K562 (cell line): ENCODE results near the gene NEUROG1. TPM values are rescaled to one million over a fixed set of nuclear protein-coding genes. Genes with fewer than 3 reads are reported as not detected.

Experiments used
- ARID1B ChIP-seq: fragments of 450-650 bp; IDR thresholded peaks from 2 replicates; pipeline ENCODE4 v1.6.1; 2016; ENCODE audit warnings: antibody characterized with exemption, mild to moderate bottlenecking, inconsistent platforms
- CEBPG ChIP-seq, 3 experiments: fragments of 200-800 bp in 1 of 3; sonication (Bioruptor generic) in 1 of 3; sonication (generic) in 1 of 3; formaldehyde crosslinking in 1 of 3; IDR thresholded peaks in 2 of 3; conservative IDR thresholded peaks in 1 of 3; 2 replicates each; pipeline versions ENCODE4 v1.6.1 to v1.8.0; 2016 to 2022; ENCODE audit warnings: missing compliant biosample characterization in 2 of 3, missing genetic modification characterization in 2 of 3, mild to moderate bottlenecking in 1 of 3, missing genetic modification reagents in 1 of 3
- CHCHD3 ChIP-seq: fragments of 250-450 bp; sonication (Bioruptor Pico); IDR thresholded peaks from 2 replicates; pipeline ENCODE4 v2.1.2; 2022; ENCODE audit warnings: mild to moderate bottlenecking
- FOSL1 ChIP-seq: fragments of 200-800 bp; sonication (Bioruptor generic); conservative IDR thresholded peaks from 2 replicates; pipeline ENCODE4 v1.6.1; 2016; ENCODE audit warnings: missing genetic modification characterization, missing compliant biosample characterization
- FOXA3 ChIP-seq, 2 experiments: fragments of 450-650 bp in 1 of 2; sonication (generic) in 1 of 2; formaldehyde crosslinking; IDR thresholded peaks in 1 of 2; conservative IDR thresholded peaks in 1 of 2; 2 replicates each; pipeline versions ENCODE4 v1.4.0 to v1.8.0; 2020 to 2022; ENCODE audit warnings: mild to moderate bottlenecking in 2 of 2, missing genetic modification reagents in 1 of 2
- GATA2 ChIP-seq: sonication (generic); formaldehyde crosslinking; IDR thresholded peaks from 2 replicates; pipeline ENCODE4 v1.4.0; 2020; ENCODE audit warnings: mild to moderate bottlenecking, missing genetic modification reagents
- HLTF ChIP-seq: fragments of 450-650 bp; IDR thresholded peaks from 2 replicates; pipeline ENCODE4 v1.6.1; 2016
- HMG20B ChIP-seq: fragments of 250-450 bp; sonication (Bioruptor Pico); IDR thresholded peaks from 2 replicates; pipeline ENCODE4 v1.5.0; 2021; ENCODE audit warnings: mild to moderate bottlenecking
- KDM5B ChIP-seq: fragments of 200-600 bp; sonication (generic); IDR thresholded peaks from 2 replicates; pipeline ENCODE4 v1.6.1; 2012; ENCODE audit warnings: low read depth, mild to moderate bottlenecking, moderate library complexity, low read length, control low read depth, inconsistent platforms; ENCODE audit not compliant: insufficient replicate concordance
- MEIS2 ChIP-seq: fragments of 450-650 bp; IDR thresholded peaks from 2 replicates; pipeline ENCODE4 v1.6.1; 2014; ENCODE audit warnings: mild to moderate bottlenecking; ENCODE audit not compliant: partially characterized antibody
- MTA3 ChIP-seq: fragments of 450-650 bp; formaldehyde crosslinking; IDR thresholded peaks from 2 replicates; pipeline ENCODE4 v1.6.1; 2017; ENCODE audit warnings: mild to moderate bottlenecking, borderline replicate concordance
- OTX1 ChIP-seq: fragments of 450-650 bp; formaldehyde crosslinking; IDR thresholded peaks from 2 replicates; pipeline ENCODE4 v1.4.0; 2022; ENCODE audit warnings: mild to moderate bottlenecking
- PYGO2 ChIP-seq: fragments of 450-650 bp; IDR thresholded peaks from 2 replicates; pipeline ENCODE4 v1.6.1; 2016; ENCODE audit warnings: mild to moderate bottlenecking, missing genetic modification characterization, moderate library complexity, missing compliant biosample characterization
- RCOR1 ChIP-seq, 2 experiments: IDR thresholded peaks; 2 replicates each; pipeline ENCODE4 v1.6.1; 2012; ENCODE audit warnings: low read depth in 2 of 2, low read length in 2 of 2, borderline replicate concordance in 1 of 2, improper control_type of control experiment in 1 of 2
- TCF7 ChIP-seq: sonication (generic); IDR thresholded peaks from 2 replicates; pipeline ENCODE4 v1.6.1; 2016; ENCODE audit warnings: antibody characterized with exemption, borderline replicate concordance
- TRIM28 ChIP-seq: fragments of 450-650 bp; IDR thresholded peaks from 2 replicates; pipeline ENCODE4 v1.6.1; 2017
- TSC22D4 ChIP-seq: fragments of 450-650 bp; IDR thresholded peaks from 2 replicates; pipeline ENCODE4 v1.6.1; 2016; ENCODE audit warnings: missing genetic modification characterization, missing biosample characterization, control low read depth
- U2AF2 ChIP-seq: fragments of 200-400 bp; formaldehyde crosslinking; optimal IDR thresholded peaks from 2 replicates; pipeline ENCODE3; 2017; ENCODE audit warnings: low read depth, mild to moderate bottlenecking, low read length
- VEZF1 ChIP-seq: fragments of 200-800 bp; sonication (Bioruptor generic); IDR thresholded peaks from 2 replicates; pipeline ENCODE4 v1.6.1; 2017; ENCODE audit warnings: missing genetic modification characterization, missing compliant biosample characterization
- ZNF274 ChIP-seq: IDR thresholded peaks from 2 replicates; pipeline ENCODE4 v1.6.1; 2011; ENCODE audit warnings: low read depth, mild to moderate bottlenecking, low read length, moderate library complexity, borderline replicate concordance
- ZNF41 ChIP-seq: fragments of 250-450 bp; sonication (Bioruptor Pico); conservative IDR thresholded peaks from 2 replicates; pipeline ENCODE4 v1.4.0; 2020; ENCODE audit warnings: mild to moderate bottlenecking
- ZNF592 ChIP-seq: fragments of 450-650 bp; IDR thresholded peaks from 2 replicates; pipeline ENCODE4 v1.6.1; 2017; ENCODE audit warnings: antibody characterized with exemption, mild to moderate bottlenecking
- ZNF766 ChIP-seq: fragments of 200-800 bp; sonication (Bioruptor generic); conservative IDR thresholded peaks from 2 replicates; pipeline ENCODE4 v1.6.1; 2016; ENCODE audit warnings: missing genetic modification characterization, missing compliant biosample characterization
- ZNF77 ChIP-seq: fragments of 250-450 bp; sonication (Bioruptor Pico); IDR thresholded peaks from 2 replicates; pipeline ENCODE4 v1.5.0; 2020
- polyA plus RNA-seq, 8 experiments: library from polyadenylated mRNA; depleted of rRNA in 4 of 8; stranded (reverse) in 5 of 8; unstranded in 3 of 8; fragments of >200 nt; fragmentation: Nextera tagmentation in 2 of 8; fragmentation: Illumina TruSeq in 1 of 8; extraction: Ambion mirVana in 2 of 8; extraction: Trizol in 1 of 8; gene quantifications; 2 replicates each; pipeline versions ENCODE4 v1.2.1 to v1.2.3, GENCODE V29; 2011 to 2014; ENCODE audit warnings: inconsistent platforms in 1 of 8, missing spikeins in 1 of 8
- total RNA-seq, 7 experiments: library from RNA; depleted of rRNA in 6 of 7; stranded (reverse); fragments of >200 nt in 6 of 7; fragmentation: Illumina TruSeq in 2 of 7; extraction: Trizol in 2 of 7; gene quantifications; 2 replicates each; pipeline versions ENCODE4 v1.2.1 to v1.2.3, GENCODE V29; 2011 to 2021; ENCODE audit warnings: low replicate concordance in 1 of 7

The NEUROG1 gene
- total and polyA plus RNA-seq, 9 of the 15 experiments (the other 6 are each of a cell fraction or from before 2014, with no cell fraction given): not detected

GRCh38 chr5:135491552-135492318 lies 44.0 kb downstream of the NEUROG1 start (continued):
- TF ChIP-seq PYGO2 (no peak), ZNF41 (CRISPR knock-in tag) (no peak), MEIS2 (peak; percentile 42), GATA2 (CRISPR knock-in tag) (no peak), OTX1 (CRISPR knock-in tag) (no peak), VEZF1 (CRISPR knock-in tag) (peak; percentile 81), ARID1B (peak; percentile 60; the same call in 1 of the 2 replicates), CHCHD3 (no peak), HMG20B (CRISPR knock-in tag) (no peak), TCF7 (no peak), FOXA3 (CRISPR knock-in tag; conservative IDR thresholded peaks at IDR 0.05 in 1 of 2, IDR thresholded peaks at IDR 0.05 in 1 of 2) (peak; percentile 75 to 94), RCOR1 (IDR thresholded peaks at IDR 0.05; ENCODE audit: borderline replicate concordance in 1 of 2, low read depth in 2 of 2, low read length in 2 of 2) (peak in 1 of 2 experiments; percentile 52; a peak in 2 of 4 replicates), ZNF77 (CRISPR knock-in tag) (no peak), ZNF766 (CRISPR knock-in tag) (peak; percentile 67), ZNF274 (no peak), U2AF2 (no peak), TSC22D4 (tag) (no peak), CEBPG (CRISPR knock-in tag; IDR thresholded peaks at IDR 0.05) (no peak), CEBPG (tag; conservative IDR thresholded peaks at IDR 0.05 in 1 of 2, IDR thresholded peaks at IDR 0.05 in 1 of 2) (no peak), HLTF (no peak), ZNF592 (no peak), FOSL1 (tag) (no peak), MTA3 (no peak), TRIM28 (no peak), KDM5B (no peak)
